GM18526 (cell line): ENCODE measurements around the gene SAA1.

Source experiments
- POLR2A ChIP-seq: IDR thresholded peaks from 3 replicates; pipeline ENCODE4 v1.6.1; 2011; ENCODE audit not compliant: insufficient read length; ENCODE audit errors: extremely low read depth

The SAA1 gene

GRCh38 chr11:18295316-18295715 lies 29.3 kb downstream of the SAA1 start:
- TF ChIP-seq POLR2A, result no peak

GRCh38 chr11:18299721-18300120 lies 33.7 kb downstream of the SAA1 start:
- no peak for TF ChIP-seq POLR2A

GRCh38 chr11:18304745-18305144 lies 38.7 kb downstream of the SAA1 start:
- TF ChIP-seq POLR2A, result no peak

- TF ChIP-seq POLR2A, result no peak
Measured at GRCh38 chr11:18307461-18308139, 41.5 kb downstream of the SAA1 start.

- TF ChIP-seq POLR2A, result no peak
Measured at GRCh38 chr11:18308242-18308641, 42.2 kb downstream of the SAA1 start.

- no peak for TF ChIP-seq POLR2A
Measured at GRCh38 chr11:18309691-18310090, 43.6 kb downstream of the SAA1 start.

GRCh38 chr11:18310800-18311340 lies 44.8 kb downstream of the SAA1 start:
- TF ChIP-seq POLR2A, result no peak

GRCh38 chr11:18312012-18312411 lies 45.9 kb downstream of the SAA1 start:
- no peak for TF ChIP-seq POLR2A

GRCh38 chr11:18312663-18313420 lies 46.8 kb downstream of the SAA1 start:
- no peak for TF ChIP-seq POLR2A

- no peak for TF ChIP-seq POLR2A
Measured at GRCh38 chr11:18313965-18314763, 48.1 kb downstream of the SAA1 start.

- TF ChIP-seq POLR2A, result no peak
Measured at GRCh38 chr11:18314784-18315523, 48.9 kb downstream of the SAA1 start.

GRCh38 chr11:18315893-18316292 lies 49.8 kb downstream of the SAA1 start:
- no peak for TF ChIP-seq POLR2A

- no peak for TF ChIP-seq POLR2A
Measured at GRCh38 chr11:18317551-18317950, 51.5 kb downstream of the SAA1 start.
